HepG2 (cell line): ENCODE measurements around the gene ACACB. TPM values are rescaled to one million over a fixed set of nuclear protein-coding genes. Genes with fewer than 3 reads are reported as not detected.
A peak's percentile ranks its signal among the peaks of the same experiment; 100 is the strongest.

ENCODE experiments used
- BHLHE40 ChIP-seq: IDR thresholded peaks from 2 replicates; pipeline ENCODE4 v1.6.1; 2011; ENCODE audit warnings: low read length, improper control_type of control experiment
- DNMT3B ChIP-seq: conservative IDR thresholded peaks from 2 replicates; pipeline ENCODE4 v1.6.1; 2016; ENCODE audit warnings: missing biosample characterization, control low read depth
- E2F1 ChIP-seq: sonication (generic); formaldehyde crosslinking; IDR thresholded peaks from 2 replicates; pipeline ENCODE4 v1.5.0; 2020; ENCODE audit warnings: missing genetic modification reagents
- EEA1 ChIP-seq: sonication (generic); formaldehyde crosslinking; IDR thresholded peaks from 2 replicates; pipeline ENCODE4 v1.5.1; 2020; ENCODE audit warnings: mild to moderate bottlenecking, missing genetic modification reagents, borderline replicate concordance
- ELF4 ChIP-seq: sonication (generic); formaldehyde crosslinking; IDR thresholded peaks from 2 replicates; pipeline ENCODE4 v1.5.0; 2020; ENCODE audit warnings: missing genetic modification reagents, mild to moderate bottlenecking, moderate library complexity, borderline replicate concordance
- HIVEP1 ChIP-seq: sonication (generic); formaldehyde crosslinking; IDR thresholded peaks from 2 replicates; pipeline ENCODE4 v1.4.0; 2020; ENCODE audit warnings: mild to moderate bottlenecking, missing genetic modification reagents
- HMGXB3 ChIP-seq: sonication (generic); formaldehyde crosslinking; IDR thresholded peaks from 2 replicates; pipeline ENCODE4 v1.4.0; 2020; ENCODE audit warnings: missing genetic modification reagents, borderline replicate concordance
- ISL2 ChIP-seq: sonication (generic); formaldehyde crosslinking; IDR thresholded peaks from 2 replicates; pipeline ENCODE4 v1.5.0; 2020; ENCODE audit warnings: missing genetic modification reagents
- KAT8 ChIP-seq: IDR thresholded peaks from 2 replicates; pipeline ENCODE4 v1.6.1; 2016; ENCODE audit warnings: missing genetic modification reagents, missing compliant biosample characterization
- LCORL ChIP-seq, 2 experiments: fragments of 450-650 bp in 1 of 2; sonication (generic) in 1 of 2; formaldehyde crosslinking in 1 of 2; IDR thresholded peaks; 2 replicates each; pipeline versions ENCODE4 v1.5.0 to v1.6.1; 2017 to 2020; ENCODE audit warnings: antibody characterized with exemption in 1 of 2, missing genetic modification reagents in 1 of 2
- MXI1 ChIP-seq: IDR thresholded peaks from 3 replicates; pipeline ENCODE4 v1.6.1; 2012; ENCODE audit warnings: low read depth, low read length, inconsistent platforms, borderline replicate concordance
- NR1H2 ChIP-seq: sonication (generic); formaldehyde crosslinking; IDR thresholded peaks from 2 replicates; pipeline ENCODE4 v1.8.1; 2022; ENCODE audit warnings: low read depth, missing genetic modification reagents, borderline replicate concordance
- POLR2AphosphoS5 ChIP-seq: IDR thresholded peaks from 2 replicates; pipeline ENCODE4 v1.6.1; 2012; ENCODE audit warnings: low read depth, low read length
- TBL1XR1 ChIP-seq: fragments of 150-350 bp; IDR thresholded peaks from 2 replicates; pipeline ENCODE4 v1.6.1; 2014; ENCODE audit warnings: borderline replicate concordance, low read length; ENCODE audit not compliant: partially characterized antibody
- TRIM24 ChIP-seq: sonication (generic); formaldehyde crosslinking; IDR thresholded peaks from 2 replicates; pipeline ENCODE4 v1.8.0; 2022; ENCODE audit warnings: mild to moderate bottlenecking, missing genetic modification reagents
- XRCC5 ChIP-seq: fragments of 200-400 bp; formaldehyde crosslinking; optimal IDR thresholded peaks from 2 replicates; pipeline ENCODE3; 2017; ENCODE audit warnings: mild to moderate bottlenecking, low read length
- ZNF138 ChIP-seq: sonication (generic); formaldehyde crosslinking; IDR thresholded peaks from 2 replicates; pipeline ENCODE4 v1.5.0; 2020; ENCODE audit warnings: mild to moderate bottlenecking, low read depth, missing genetic modification reagents
- ZNF234 ChIP-seq: sonication (generic); formaldehyde crosslinking; conservative IDR thresholded peaks from 2 replicates; pipeline ENCODE4 v1.5.1; 2020; ENCODE audit warnings: mild to moderate bottlenecking, missing genetic modification reagents
- ZNF362 ChIP-seq: sonication (generic); formaldehyde crosslinking; IDR thresholded peaks from 2 replicates; pipeline ENCODE4 v1.4.0; 2020; ENCODE audit warnings: missing genetic modification reagents, mild to moderate bottlenecking, borderline replicate concordance
- ZNF672 ChIP-seq: sonication (generic); formaldehyde crosslinking; IDR thresholded peaks from 2 replicates; pipeline ENCODE4 v1.8.1; 2022; ENCODE audit warnings: missing genetic modification reagents
- ZNF761 ChIP-seq: sonication (generic); formaldehyde crosslinking; conservative IDR thresholded peaks from 2 replicates; pipeline ENCODE4 v1.4.0; 2020; ENCODE audit warnings: mild to moderate bottlenecking, missing genetic modification reagents
- polyA plus RNA-seq, 8 experiments: library from polyadenylated mRNA; depleted of rRNA in 3 of 8; stranded (reverse) in 7 of 8; unstranded in 1 of 8; fragments of >200 nt; fragmentation: Illumina TruSeq in 4 of 8; extraction: Trizol in 4 of 8; gene quantifications; 2 replicates each; pipeline versions ENCODE4 v1.2.1 to v1.2.3, GENCODE V29; 2011 to 2016; ENCODE audit warnings: low read depth in 4 of 8, missing spikeins in 1 of 8, mixed read lengths in 1 of 8; ENCODE audit not compliant: insufficient read depth in 1 of 8
- total RNA-seq, 5 experiments: library from RNA; depleted of rRNA; stranded (reverse); fragments of >200 nt; fragmentation: Illumina TruSeq; extraction: Trizol; gene quantifications; 2 replicates each; pipeline ENCODE4 v1.2.3, GENCODE V29; 2016; ENCODE audit warnings: low read depth in 1 of 5

ACACB gene
- total and polyA plus RNA-seq, 2 of the 13 experiments (the other 11 are each of a cell fraction or from before 2014, with no cell fraction given) = 6.2 to 8.6 TPM

GRCh38 chr12:109277899-109278762 is 161.7 kb downstream of the ACACB start (continued):
- TF ChIP-seq DNMT3B (CRISPR knock-in tag) (no peak), ZNF362 (CRISPR knock-in tag) (0 out of 2 replicates have a peak, but pooled peaks have one; percentile 52), HIVEP1 (CRISPR knock-in tag) (no peak), TRIM24 (CRISPR knock-in tag) (peak; percentile 60), XRCC5 (peak; percentile 56), TBL1XR1 (no peak), ISL2 (CRISPR knock-in tag) (peak; percentile 85), MXI1 (no peak), NR1H2 (CRISPR knock-in tag) (no peak), ELF4 (CRISPR knock-in tag) (no peak), KAT8 (CRISPR knock-in tag) (peak; percentile 61; the same call in 1 of the 2 replicates), BHLHE40 (peak; percentile 85), ZNF672 (no peak), ZNF234 (CRISPR knock-in tag) (no peak), HMGXB3 (CRISPR knock-in tag) (no peak; the same call in 1 of the 2 replicates), ZNF761 (CRISPR knock-in tag) (no peak), LCORL (IDR thresholded peaks at IDR 0.05) (no peak), LCORL (CRISPR knock-in tag; IDR thresholded peaks at IDR 0.05) (no peak), POLR2AphosphoS5 (no peak), ZNF138 (CRISPR knock-in tag) (no peak), E2F1 (CRISPR knock-in tag) (no peak), EEA1 (CRISPR knock-in tag) (no peak)
